SK-N-SH treated with all-trans-retinoic acid at 6 μM for 48 hours (cell line): Measurements from ENCODE around the gene C16orf96.

Experiments
- ATAC-seq: fragments of 200-7000 bp; cut with Tn5 transposase; 3 replicates; pipeline ENCODE4 v1.9.1; 2020; ENCODE audit warnings: mild to moderate bottlenecking, moderate library complexity
- BACH2 ChIP-seq: fragments of 250-450 bp; sonication (Bioruptor Pico); IDR thresholded peaks from 2 replicates; pipeline ENCODE4 v1.9.0; 2021; ENCODE audit warnings: mild to moderate bottlenecking, borderline replicate concordance
- CSDC2 ChIP-seq: fragments of 250-450 bp; sonication (Bioruptor Pico); IDR thresholded peaks from 2 replicates; pipeline ENCODE4 v1.5.0; 2020; ENCODE audit warnings: mild to moderate bottlenecking, moderate library complexity
- ESRRG ChIP-seq: fragments of 250-450 bp; sonication (Bioruptor Pico); IDR thresholded peaks from 2 replicates; pipeline ENCODE4 v1.6.1; 2021; ENCODE audit warnings: mild to moderate bottlenecking
- GLIS3 ChIP-seq: fragments of 250-450 bp; sonication (Bioruptor Pico); IDR thresholded peaks from 2 replicates; pipeline ENCODE4 v1.5.0; 2020; ENCODE audit warnings: mild to moderate bottlenecking, moderate library complexity
- ISL1 ChIP-seq: fragments of 250-450 bp; sonication (Bioruptor Pico); IDR thresholded peaks from 2 replicates; pipeline ENCODE4 v2.1.2; 2022; ENCODE audit warnings: mild to moderate bottlenecking, moderate library complexity
- OSR1 ChIP-seq: fragments of 250-450 bp; sonication (Bioruptor Pico); IDR thresholded peaks from 2 replicates; pipeline ENCODE4 v1.8.0; 2022; ENCODE audit warnings: moderate library complexity, mild to moderate bottlenecking, inconsistent platforms
- PPARA ChIP-seq: fragments of 250-450 bp; sonication (Bioruptor Pico); IDR thresholded peaks from 2 replicates; pipeline ENCODE4 v1.5.0; 2020; ENCODE audit warnings: mild to moderate bottlenecking, borderline replicate concordance
- TCF4 ChIP-seq: fragments of 250-450 bp; sonication (Bioruptor Pico); IDR thresholded peaks from 2 replicates; pipeline ENCODE4 v1.8.0; 2021; ENCODE audit warnings: mild to moderate bottlenecking, moderate library complexity, borderline replicate concordance
- TOX ChIP-seq: fragments of 250-450 bp; sonication (Bioruptor Pico); IDR thresholded peaks from 2 replicates; pipeline ENCODE4 v1.8.0; 2021; ENCODE audit warnings: mild to moderate bottlenecking, moderate library complexity, borderline replicate concordance
- ZC3H10 ChIP-seq: fragments of 250-450 bp; sonication (Bioruptor Pico); IDR thresholded peaks from 2 replicates; pipeline ENCODE4 v1.5.1; 2021; ENCODE audit warnings: mild to moderate bottlenecking, moderate library complexity
- ZFP3 ChIP-seq: fragments of 250-450 bp; sonication (Bioruptor Pico); IDR thresholded peaks from 2 replicates; pipeline ENCODE4 v1.5.0; 2020; ENCODE audit warnings: mild to moderate bottlenecking, moderate library complexity
- ZNF565 ChIP-seq: fragments of 450-650 bp; formaldehyde crosslinking; conservative IDR thresholded peaks from 2 replicates; pipeline ENCODE4 v1.5.0; 2020; ENCODE audit warnings: low read depth, mild to moderate bottlenecking, moderate library complexity
- ZNF70 ChIP-seq: fragments of 450-650 bp; formaldehyde crosslinking; IDR thresholded peaks from 2 replicates; pipeline ENCODE4 v1.5.0; 2020; ENCODE audit warnings: mild to moderate bottlenecking, moderate library complexity
- ZNF8 ChIP-seq: fragments of 450-650 bp; formaldehyde crosslinking; IDR thresholded peaks from 2 replicates; pipeline ENCODE4 v1.5.0; 2020; ENCODE audit warnings: mild to moderate bottlenecking, moderate library complexity
- TF ChIP-seq, protein P1 (sequence below): fragments of 250-450 bp; sonication (Bioruptor Pico); IDR thresholded peaks from 2 replicates; pipeline ENCODE4 v1.8.0; 2021; ENCODE audit warnings: low read depth, mild to moderate bottlenecking, moderate library complexity, borderline replicate concordance
- TF ChIP-seq, protein P2 (sequence below): fragments of 250-450 bp; sonication (Bioruptor Pico); IDR thresholded peaks from 2 replicates; pipeline ENCODE4 v1.5.0; 2020; ENCODE audit warnings: mild to moderate bottlenecking, moderate library complexity
- TF ChIP-seq, protein P3 (sequence below): fragments of 250-450 bp; sonication (Bioruptor Pico); IDR thresholded peaks from 2 replicates; pipeline ENCODE4 v1.5.1; 2020; ENCODE audit warnings: low read depth, mild to moderate bottlenecking, moderate library complexity

Gene C16orf96

DNA sequence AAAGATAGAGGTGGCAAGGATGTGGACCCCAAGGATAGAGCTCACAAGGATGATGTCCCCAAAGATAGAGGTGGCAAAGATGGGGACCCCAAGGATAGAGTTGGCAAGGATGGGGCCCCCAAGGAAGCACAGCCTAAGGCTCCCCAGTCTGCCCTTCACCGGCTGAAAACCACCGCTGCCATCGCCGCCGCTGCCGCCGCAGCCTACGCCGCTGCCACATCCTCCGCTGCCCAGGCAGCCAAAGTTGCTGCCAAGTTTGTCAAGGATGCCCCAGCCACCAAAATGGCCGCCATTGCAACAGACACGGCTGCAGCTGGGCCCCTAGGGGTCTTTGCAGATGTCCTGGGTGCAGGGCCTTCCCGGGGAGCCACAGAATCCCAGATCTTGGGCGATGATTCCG, 19.9 kb downstream of the C16orf96 start (continued):
- TF ChIP-seq, protein P1, sequence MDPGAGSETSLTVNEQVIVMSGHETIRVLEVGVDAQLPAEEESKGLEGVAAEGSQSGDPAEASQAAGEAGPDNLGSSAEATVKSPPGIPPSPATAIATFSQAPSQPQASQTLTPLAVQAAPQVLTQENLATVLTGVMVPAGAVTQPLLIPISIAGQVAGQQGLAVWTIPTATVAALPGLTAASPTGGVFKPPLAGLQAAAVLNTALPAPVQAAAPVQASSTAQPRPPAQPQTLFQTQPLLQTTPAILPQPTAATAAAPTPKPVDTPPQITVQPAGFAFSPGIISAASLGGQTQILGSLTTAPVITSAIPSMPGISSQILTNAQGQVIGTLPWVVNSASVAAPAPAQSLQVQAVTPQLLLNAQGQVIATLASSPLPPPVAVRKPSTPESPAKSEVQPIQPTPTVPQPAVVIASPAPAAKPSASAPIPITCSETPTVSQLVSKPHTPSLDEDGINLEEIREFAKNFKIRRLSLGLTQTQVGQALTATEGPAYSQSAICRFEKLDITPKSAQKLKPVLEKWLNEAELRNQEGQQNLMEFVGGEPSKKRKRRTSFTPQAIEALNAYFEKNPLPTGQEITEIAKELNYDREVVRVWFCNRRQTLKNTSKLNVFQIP (CRISPR knock-in tag) = no peak
- TF ChIP-seq ZNF70 (CRISPR knock-in tag) (no peak), ZNF565 (CRISPR knock-in tag) (no peak), TOX (CRISPR knock-in tag) (no peak), GLIS3 (CRISPR knock-in tag) (no peak), PPARA (CRISPR knock-in tag) (no peak)
- TF ChIP-seq, protein P2, sequence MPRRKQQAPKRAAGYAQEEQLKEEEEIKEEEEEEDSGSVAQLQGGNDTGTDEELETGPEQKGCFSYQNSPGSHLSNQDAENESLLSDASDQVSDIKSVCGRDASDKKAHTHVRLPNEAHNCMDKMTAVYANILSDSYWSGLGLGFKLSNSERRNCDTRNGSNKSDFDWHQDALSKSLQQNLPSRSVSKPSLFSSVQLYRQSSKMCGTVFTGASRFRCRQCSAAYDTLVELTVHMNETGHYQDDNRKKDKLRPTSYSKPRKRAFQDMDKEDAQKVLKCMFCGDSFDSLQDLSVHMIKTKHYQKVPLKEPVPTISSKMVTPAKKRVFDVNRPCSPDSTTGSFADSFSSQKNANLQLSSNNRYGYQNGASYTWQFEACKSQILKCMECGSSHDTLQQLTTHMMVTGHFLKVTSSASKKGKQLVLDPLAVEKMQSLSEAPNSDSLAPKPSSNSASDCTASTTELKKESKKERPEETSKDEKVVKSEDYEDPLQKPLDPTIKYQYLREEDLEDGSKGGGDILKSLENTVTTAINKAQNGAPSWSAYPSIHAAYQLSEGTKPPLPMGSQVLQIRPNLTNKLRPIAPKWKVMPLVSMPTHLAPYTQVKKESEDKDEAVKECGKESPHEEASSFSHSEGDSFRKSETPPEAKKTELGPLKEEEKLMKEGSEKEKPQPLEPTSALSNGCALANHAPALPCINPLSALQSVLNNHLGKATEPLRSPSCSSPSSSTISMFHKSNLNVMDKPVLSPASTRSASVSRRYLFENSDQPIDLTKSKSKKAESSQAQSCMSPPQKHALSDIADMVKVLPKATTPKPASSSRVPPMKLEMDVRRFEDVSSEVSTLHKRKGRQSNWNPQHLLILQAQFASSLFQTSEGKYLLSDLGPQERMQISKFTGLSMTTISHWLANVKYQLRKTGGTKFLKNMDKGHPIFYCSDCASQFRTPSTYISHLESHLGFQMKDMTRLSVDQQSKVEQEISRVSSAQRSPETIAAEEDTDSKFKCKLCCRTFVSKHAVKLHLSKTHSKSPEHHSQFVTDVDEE = no peak
- TF ChIP-seq, protein P3, sequence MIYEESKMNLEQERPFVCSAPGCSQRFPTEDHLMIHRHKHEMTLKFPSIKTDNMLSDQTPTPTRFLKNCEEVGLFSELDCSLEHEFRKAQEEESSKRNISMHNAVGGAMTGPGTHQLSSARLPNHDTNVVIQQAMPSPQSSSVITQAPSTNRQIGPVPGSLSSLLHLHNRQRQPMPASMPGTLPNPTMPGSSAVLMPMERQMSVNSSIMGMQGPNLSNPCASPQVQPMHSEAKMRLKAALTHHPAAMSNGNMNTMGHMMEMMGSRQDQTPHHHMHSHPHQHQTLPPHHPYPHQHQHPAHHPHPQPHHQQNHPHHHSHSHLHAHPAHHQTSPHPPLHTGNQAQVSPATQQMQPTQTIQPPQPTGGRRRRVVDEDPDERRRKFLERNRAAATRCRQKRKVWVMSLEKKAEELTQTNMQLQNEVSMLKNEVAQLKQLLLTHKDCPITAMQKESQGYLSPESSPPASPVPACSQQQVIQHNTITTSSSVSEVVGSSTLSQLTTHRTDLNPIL (CRISPR knock-in tag) = no peak

DNA sequence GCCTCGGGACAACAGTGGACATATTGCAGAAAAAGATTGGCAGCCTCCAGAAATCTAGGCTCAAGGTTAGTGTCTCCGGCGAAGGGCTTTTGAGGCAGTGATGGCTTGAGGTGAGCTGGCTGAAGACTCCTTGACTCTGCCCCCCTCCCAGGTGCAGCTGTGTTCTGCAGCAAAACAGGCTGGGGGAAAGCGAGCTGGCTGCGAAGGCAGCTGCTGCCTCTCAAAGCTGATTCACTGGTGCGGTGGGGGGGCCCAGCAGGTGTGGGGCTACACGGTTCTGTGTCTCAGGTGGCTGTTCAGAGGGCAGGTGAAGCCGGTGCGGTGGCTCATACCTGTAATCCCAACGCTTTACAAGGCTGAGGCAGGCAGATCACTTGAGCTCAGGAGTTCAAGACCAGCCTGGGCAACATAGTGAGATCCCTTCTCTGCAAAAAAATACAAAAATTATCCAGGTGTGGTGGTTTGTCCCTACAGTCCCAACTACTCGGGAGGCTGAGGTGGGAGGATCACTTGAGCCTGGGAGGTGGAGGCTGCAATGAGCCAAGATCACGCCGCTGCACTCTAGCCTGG, 22.9 kb downstream of the C16orf96 start:
- TF ChIP-seq TCF4 (no peak), ZNF70 (CRISPR knock-in tag) (no peak), ZFP3 (CRISPR knock-in tag) (no peak), ZC3H10 (no peak), ESRRG (no peak), OSR1 (CRISPR knock-in tag) (no peak), BACH2 (CRISPR knock-in tag) (no peak), ZNF8 (CRISPR knock-in tag) (no peak)
- TF ChIP-seq, protein P2 = no peak
- TF ChIP-seq, protein P3 (CRISPR knock-in tag) = no peak
- ATAC-seq = no peak

DNA sequence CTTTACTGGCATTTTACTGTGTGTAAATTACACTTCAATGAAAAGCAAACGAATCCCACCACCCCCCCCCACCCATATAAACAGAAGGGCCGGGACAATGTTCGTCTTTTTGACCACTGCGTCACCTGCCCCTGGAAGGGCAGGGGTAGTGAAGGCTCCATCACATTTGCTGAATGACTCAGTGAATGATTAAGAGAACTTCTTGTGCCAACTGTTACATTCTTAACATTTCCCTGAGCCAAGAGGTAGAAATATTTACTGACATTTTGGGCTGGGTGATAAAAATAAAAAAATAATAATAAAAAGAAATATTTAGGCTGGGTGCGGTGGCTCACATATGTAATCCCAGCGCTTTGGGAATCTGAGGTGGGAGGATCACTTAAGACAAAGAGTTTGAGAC, 24.1 kb downstream of the C16orf96 start:
- TF ChIP-seq ZC3H10 (no peak), ISL1 (CRISPR knock-in tag) (no peak), ZNF70 (CRISPR knock-in tag) (no peak), BACH2 (CRISPR knock-in tag) (no peak), CSDC2 (no peak)
- TF ChIP-seq, protein P3 (CRISPR knock-in tag) = no peak
- TF ChIP-seq, all 23 proteins: peak for 0
- ATAC-seq = no peak
